ENCODE data around the gene PLSCR4.

The PLSCR4 gene

DNA sequence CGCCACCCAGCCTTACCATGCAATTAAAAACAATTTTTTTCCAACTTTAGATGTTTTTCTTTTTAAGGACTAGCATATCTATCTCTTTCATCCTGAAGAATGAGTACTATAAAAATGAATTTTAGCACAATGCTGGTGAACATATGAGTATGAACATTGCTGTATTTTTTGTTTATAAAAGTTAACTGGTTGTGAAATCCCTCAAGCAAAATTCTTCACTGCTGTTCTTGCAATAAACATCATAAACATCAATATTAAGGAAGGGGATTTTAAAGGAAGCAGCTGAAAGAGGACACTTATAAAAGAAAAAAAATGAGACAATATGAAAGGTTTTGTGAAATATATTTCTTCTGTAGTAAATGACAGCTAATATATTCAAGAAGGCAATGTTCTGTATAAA lies 3.0 kb downstream of the PLSCR4 start:
- H2BK5ac ChIP-seq (ENCODE audit: low read length) = no peak overlapping the region
- no peak overlapping the region for H3K4me3 ChIP-seq (ENCODE audit: low read length in 2 of 2)

DNA sequence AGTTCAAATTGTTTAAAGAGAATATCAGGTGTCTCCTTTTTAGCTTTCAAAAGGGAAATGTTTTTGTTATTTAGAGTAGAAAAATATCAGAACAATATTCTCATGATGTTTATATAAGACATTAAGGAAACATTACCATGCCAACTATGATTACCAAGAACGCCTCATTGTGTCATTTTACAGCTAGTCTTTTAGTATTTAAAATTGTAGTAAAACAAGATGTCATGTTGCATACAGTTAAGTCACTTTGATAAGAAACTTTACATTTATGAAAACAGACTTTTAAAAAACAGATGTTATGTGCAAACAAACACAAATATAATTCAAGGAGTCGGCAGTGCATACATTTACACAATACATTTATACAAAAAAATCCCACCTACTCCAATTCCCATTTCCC lies 4.4 kb downstream of the PLSCR4 start:
- Histone ChIP-seq H3K4ac (ENCODE audit: low read length) (no peak overlapping the region), H3K36me3 (replicated peaks in 1 of 2; ENCODE audit: control insufficient read depth in 2 of 2, insufficient read depth in 2 of 2, low read length in 2 of 2) (no peaks in the 10 kb centered on the region), H3K27ac (replicated peaks; ENCODE audit: low read length) (no peak overlapping the region), H3K14ac (ENCODE audit: low read length) (no peak overlapping the region), H3K9ac (ENCODE audit: low read depth, low read length, poor library complexity) (no peak overlapping the region), H3K18ac (ENCODE audit: low read length) (no peak overlapping the region), H2AFZ (ENCODE audit: low read length) (no peak overlapping the region), H3K27me3 (ENCODE audit: control insufficient read depth in 3 of 3, insufficient read depth in 3 of 3, low read depth in 1 of 3, low read length in 3 of 3) (peaks cover 0 to 6% (median 0%) of the 10 kb centered on the region in 3 experiments), H3K4me2 (ENCODE audit: insufficient read depth, low read length, poor library complexity, severe bottlenecking) (no peak overlapping the region), H3K9me3 (replicated peaks in 1 of 2; ENCODE audit: control insufficient read depth in 2 of 2, insufficient read depth in 1 of 2, low read depth in 1 of 2, low read length in 2 of 2) (peaks cover 2 to 3% of the 10 kb centered on the region in 2 donors), H3K4me1 (ENCODE audit: control insufficient read depth in 2 of 2, insufficient read depth in 1 of 2, low read depth in 1 of 2, low read length in 2 of 2) (no peaks in the 10 kb centered on the region), H2BK12ac (ENCODE audit: low read length) (no peak overlapping the region), H3K23ac (ENCODE audit: low read depth, low read length, poor library complexity) (no peak overlapping the region), H2BK120ac (ENCODE audit: low read depth, low read length) (no peak overlapping the region), H2BK15ac (ENCODE audit: low read length) (no peak overlapping the region), H4K8ac (ENCODE audit: low read depth, low read length) (no peak overlapping the region), H3K79me1 (ENCODE audit: low read depth, low read length) (no peaks in the 10 kb centered on the region), H2BK5ac (ENCODE audit: low read length) (no peak overlapping the region), H4K91ac (ENCODE audit: low read depth, low read length, poor library complexity) (no peak overlapping the region), H3K4me3 (ENCODE audit: low read length in 2 of 2) (no peak overlapping the region), H2AK5ac (ENCODE audit: low read depth, low read length) (no peak overlapping the region)
- DNase-seq (ENCODE audit: low spot score) = no peak
- no CpG with 5 or more reads among the region's 2 CpGs for WGBS, 2 donors (ENCODE audit: extremely low coverage in 2 of 2, insufficient read length in 2 of 2, insufficient replicate concordance in 1 of 2)

More for the DNA sequence above, 3.0 kb downstream of the PLSCR4 start:
- Histone ChIP-seq H3K9me3 (replicated peaks in 1 of 2; ENCODE audit: control insufficient read depth in 2 of 2, insufficient read depth in 1 of 2, low read depth in 1 of 2, low read length in 2 of 2) (peaks cover 0 to 3% of the 10 kb centered on the region in 2 donors), H2BK15ac (ENCODE audit: low read length) (no peak overlapping the region), H3K23ac (ENCODE audit: low read depth, low read length, poor library complexity) (no peak overlapping the region), H3K18ac (ENCODE audit: low read length) (no peak overlapping the region), H3K36me3 (replicated peaks in 1 of 2; ENCODE audit: control insufficient read depth in 2 of 2, insufficient read depth in 2 of 2, low read length in 2 of 2) (no peaks in the 10 kb centered on the region), H3K4me1 (ENCODE audit: control insufficient read depth in 2 of 2, insufficient read depth in 1 of 2, low read depth in 1 of 2, low read length in 2 of 2) (no peaks in the 10 kb centered on the region), H3K4ac (ENCODE audit: low read length) (no peak overlapping the region), H3K9ac (ENCODE audit: low read depth, low read length, poor library complexity) (no peak overlapping the region), H3K4me2 (ENCODE audit: insufficient read depth, low read length, poor library complexity, severe bottlenecking) (no peak overlapping the region), H3K14ac (ENCODE audit: low read length) (no peak overlapping the region), H2BK120ac (ENCODE audit: low read depth, low read length) (no peak overlapping the region), H4K91ac (ENCODE audit: low read depth, low read length, poor library complexity) (no peak overlapping the region), H2AK5ac (ENCODE audit: low read depth, low read length) (no peak overlapping the region), H3K27me3 (ENCODE audit: control insufficient read depth in 3 of 3, insufficient read depth in 3 of 3, low read depth in 1 of 3, low read length in 3 of 3) (peaks cover 0 to 6% (median 0%) of the 10 kb centered on the region in 3 experiments), H4K8ac (ENCODE audit: low read depth, low read length) (no peak overlapping the region), H2BK12ac (ENCODE audit: low read length) (no peak overlapping the region), H2AFZ (ENCODE audit: low read length) (no peak overlapping the region), H3K27ac (replicated peaks; ENCODE audit: low read length) (no peak overlapping the region), H3K79me1 (ENCODE audit: low read depth, low read length) (no peaks in the 10 kb centered on the region)
- DNase-seq (ENCODE audit: low spot score) = no peak
- WGBS, 2 donors (ENCODE audit: extremely low coverage in 2 of 2, insufficient read length in 2 of 2, insufficient replicate concordance in 1 of 2) = no CpG with 5 or more reads among the region's 1 CpG

DNA sequence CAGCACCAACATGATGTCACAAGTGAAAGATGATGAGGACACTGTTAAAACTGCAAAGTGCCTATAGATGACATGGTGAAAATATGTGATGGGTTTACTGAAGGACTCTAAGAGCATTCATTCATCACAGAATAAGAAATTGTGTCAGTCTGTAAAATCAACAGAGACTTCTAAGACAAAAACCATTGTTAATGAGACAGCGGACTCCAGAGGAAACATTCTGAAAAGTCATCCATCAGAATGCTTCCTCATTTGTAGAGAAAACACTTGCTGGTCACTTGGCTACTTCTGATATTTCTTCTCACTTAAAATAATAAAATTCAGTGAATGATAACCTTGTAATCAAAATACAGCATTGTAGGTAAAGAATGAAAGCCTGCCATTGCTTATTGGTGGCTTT lies 7.3 kb downstream of the PLSCR4 start:
- Histone ChIP-seq H3K4me1 (ENCODE audit: control insufficient read depth in 2 of 2, insufficient read depth in 1 of 2, low read depth in 1 of 2, low read length in 2 of 2) (no peaks in the 10 kb centered on the region), H2BK12ac (ENCODE audit: low read length) (no peak overlapping the region), H3K18ac (ENCODE audit: low read length) (no peak overlapping the region), H3K79me1 (ENCODE audit: low read depth, low read length) (no peaks in the 10 kb centered on the region), H3K36me3 (replicated peaks in 1 of 2; ENCODE audit: control insufficient read depth in 2 of 2, insufficient read depth in 2 of 2, low read length in 2 of 2) (no peaks in the 10 kb centered on the region), H3K27me3 (ENCODE audit: control insufficient read depth in 3 of 3, insufficient read depth in 3 of 3, low read depth in 1 of 3, low read length in 3 of 3) (no peaks in the 10 kb centered on the region), H4K91ac (ENCODE audit: low read depth, low read length, poor library complexity) (no peak overlapping the region), H2BK15ac (ENCODE audit: low read length) (no peak overlapping the region), H2AFZ (ENCODE audit: low read length) (no peak overlapping the region), H3K27ac (replicated peaks; ENCODE audit: low read length) (no peak overlapping the region), H3K4ac (ENCODE audit: low read length) (no peak overlapping the region), H3K23ac (ENCODE audit: low read depth, low read length, poor library complexity) (no peak overlapping the region), H4K8ac (ENCODE audit: low read depth, low read length) (no peak overlapping the region), H2BK120ac (ENCODE audit: low read depth, low read length) (no peak overlapping the region), H3K14ac (ENCODE audit: low read length) (no peak overlapping the region), H3K4me3 (ENCODE audit: low read length in 2 of 2) (no peak overlapping the region), H2BK5ac (ENCODE audit: low read length) (no peak overlapping the region), H3K9ac (ENCODE audit: low read depth, low read length, poor library complexity) (no peak overlapping the region), H3K9me3 (replicated peaks in 1 of 2; ENCODE audit: control insufficient read depth in 2 of 2, insufficient read depth in 1 of 2, low read depth in 1 of 2, low read length in 2 of 2) (peaks cover 2 to 3% of the 10 kb centered on the region in 2 donors), H3K4me2 (ENCODE audit: insufficient read depth, low read length, poor library complexity, severe bottlenecking) (no peak overlapping the region), H2AK5ac (ENCODE audit: low read depth, low read length) (no peak overlapping the region)
- WGBS, 2 donors (ENCODE audit: extremely low coverage in 2 of 2, insufficient read length in 2 of 2, insufficient replicate concordance in 1 of 2) = no CpG with 5 or more reads among the region's 1 CpG
- no peak for DNase-seq (ENCODE audit: low spot score)

DNA sequence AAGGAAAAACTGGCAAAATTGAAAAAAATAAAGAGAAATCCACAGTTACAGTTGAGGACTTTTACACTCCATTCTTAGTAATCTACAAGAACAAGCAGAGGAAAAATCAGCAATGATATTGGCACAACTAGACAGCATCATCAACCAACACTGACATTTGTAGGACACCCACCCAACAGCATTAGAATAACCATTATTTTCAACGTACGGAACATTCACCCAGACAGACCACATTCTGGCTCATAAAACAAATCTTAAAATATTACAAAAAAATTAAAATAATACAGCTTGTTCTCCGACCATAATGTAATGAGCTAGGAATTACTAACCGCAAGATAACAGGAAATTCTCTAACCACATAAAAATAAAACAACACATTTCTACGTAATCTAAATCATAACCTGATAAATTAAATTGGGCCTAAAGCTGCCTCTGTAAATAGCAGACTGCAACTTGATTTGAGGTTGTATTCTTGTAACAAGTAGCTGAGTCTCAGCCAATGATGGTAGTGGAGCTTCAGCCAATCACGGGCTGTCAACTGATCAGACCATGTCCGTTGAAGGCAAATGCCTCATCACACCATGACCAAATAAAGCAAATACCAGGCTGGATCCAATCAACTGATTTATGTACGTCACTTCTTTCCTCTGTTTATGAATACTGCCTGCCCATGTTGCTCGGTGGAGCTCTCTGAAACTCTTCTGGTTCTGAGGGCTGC lies 9.2 kb downstream of the PLSCR4 start:
- Histone ChIP-seq H3K27ac (replicated peaks; ENCODE audit: low read length) (no peak overlapping the region), H3K18ac (ENCODE audit: low read length) (no peak overlapping the region), H3K27me3 (ENCODE audit: control insufficient read depth in 3 of 3, insufficient read depth in 3 of 3, low read depth in 1 of 3, low read length in 3 of 3) (no peaks in the 10 kb centered on the region), H2AFZ (ENCODE audit: low read length) (no peak overlapping the region), H3K23ac (ENCODE audit: low read depth, low read length, poor library complexity) (no peak overlapping the region), H3K36me3 (replicated peaks in 1 of 2; ENCODE audit: control insufficient read depth in 2 of 2, insufficient read depth in 2 of 2, low read length in 2 of 2) (no peaks in the 10 kb centered on the region), H3K4me2 (ENCODE audit: insufficient read depth, low read length, poor library complexity, severe bottlenecking) (no peak overlapping the region), H2BK15ac (ENCODE audit: low read length) (no peak overlapping the region), H3K9ac (ENCODE audit: low read depth, low read length, poor library complexity) (no peak overlapping the region), H3K4me1 (ENCODE audit: control insufficient read depth in 2 of 2, insufficient read depth in 1 of 2, low read depth in 1 of 2, low read length in 2 of 2) (no peaks in the 10 kb centered on the region), H2BK120ac (ENCODE audit: low read depth, low read length) (no peak overlapping the region), H3K4ac (ENCODE audit: low read length) (no peak overlapping the region), H3K9me3 (replicated peaks in 1 of 2; ENCODE audit: control insufficient read depth in 2 of 2, insufficient read depth in 1 of 2, low read depth in 1 of 2, low read length in 2 of 2) (peaks cover 2 to 3% of the 10 kb centered on the region in 2 donors), H3K4me3 (ENCODE audit: low read length in 2 of 2) (no peak overlapping the region), H3K79me1 (ENCODE audit: low read depth, low read length) (no peaks in the 10 kb centered on the region), H2BK5ac (ENCODE audit: low read length) (no peak overlapping the region), H4K91ac (ENCODE audit: low read depth, low read length, poor library complexity) (no peak overlapping the region), H2AK5ac (ENCODE audit: low read depth, low read length) (no peak overlapping the region), H3K14ac (ENCODE audit: low read length) (no peak overlapping the region), H4K8ac (ENCODE audit: low read depth, low read length) (no peak overlapping the region), H2BK12ac (ENCODE audit: low read length) (no peak overlapping the region)
- WGBS, 2 donors (ENCODE audit: extremely low coverage in 2 of 2, insufficient read length in 2 of 2, insufficient replicate concordance in 1 of 2) = 100% methylated on average over 1 of the region's 9 CpGs; no CpG with 5 or more reads in 1 of the 2 donors
- no peak for DNase-seq (ENCODE audit: low spot score)

All from neuronal stem cell (in vitro differentiated cells).